Natural killer cell treated with Interleukin-12 subunit alpha and Interleukin-12 subunit beta and Interleukin-15 and Interleukin-18, amount 100 ng/mL, for 72 hours (primary cell): ENCODE measurements around the gene RSAD1. TPM values are rescaled to one million over a fixed set of nuclear protein-coding genes. Genes with fewer than 3 reads are reported as not detected.

Source experiments
- ATAC-seq, 2 donors: fragments of 150-1000 bp; cut with Tn5 transposase in 1 of 2; sonication (Bioruptor Pico), chemical (Tn5 transposase) in 1 of 2; 2 replicates each; pipeline ENCODE4 v1.10.0; 2021
- DNase-seq: peaks from one replicate; pipeline ENCODE4 v3.0.0; 2022; ENCODE audit warnings: low spot score
- H3K27ac Mint-ChIP-seq, 2 donors: 1 replicate in 1 of 2; 2 replicates in 1 of 2; pipeline ENCODE4 v1.8.0; 2022; ENCODE audit warnings: mixed read lengths in 2 of 2, mild to moderate bottlenecking in 1 of 2, moderate library complexity in 1 of 2
- H3K27me3 Mint-ChIP-seq, 2 donors: 1 replicate in 1 of 2; 2 replicates in 1 of 2; pipeline ENCODE4 v1.8.0; 2022; ENCODE audit warnings: mixed read lengths in 2 of 2
- H3K36me3 Mint-ChIP-seq: one replicate; pipeline ENCODE4 v1.8.0; 2022; ENCODE audit warnings: mixed read lengths
- H3K4me1 Mint-ChIP-seq, 2 donors: 1 replicate in 1 of 2; 2 replicates in 1 of 2; pipeline ENCODE4 v1.8.0; 2022; ENCODE audit warnings: low read depth in 2 of 2, mixed read lengths in 2 of 2, mild to moderate bottlenecking in 1 of 2
- H3K4me3 Mint-ChIP-seq: one replicate; pipeline ENCODE4 v1.8.0; 2022; ENCODE audit warnings: mixed read lengths
- H3K9me3 Mint-ChIP-seq: 2 replicates; pipeline ENCODE4 v1.8.0; 2022; ENCODE audit warnings: mixed read lengths
- total RNA-seq, 2 donors: library from RNA; stranded (reverse); gene quantifications; one replicate each; pipeline ENCODE4 v1.2.3, GENCODE V29; 2022

RSAD1 gene
- total RNA-seq, 2 donors from 2014 or later = 34.3 to 54.2 TPM

- Mint-ChIP-seq H3K27me3 (no peaks in the 10 kb centered on the region), H3K4me3 (no peak overlapping the region), H3K4me1 (peaks cover 2 to 7% of the 10 kb centered on the region in 2 donors), H3K9me3 (no peaks in the 10 kb centered on the region), H3K27ac (no peak overlapping the region), H3K36me3 (no peaks in the 10 kb centered on the region)
- ATAC-seq (no peak), DNase-seq (no peak)
Observed at GRCh38 chr17:50447870-50448595, 30.6 kb upstream of the RSAD1 start.

- Mint-ChIP-seq H3K36me3 (no peaks in the 10 kb centered on the region), H3K4me3 (no peak overlapping the region), H3K27ac (no peak overlapping the region), H3K27me3 (no peaks in the 10 kb centered on the region), H3K9me3 (no peaks in the 10 kb centered on the region), H3K4me1 (peaks cover 2 to 7% of the 10 kb centered on the region in 2 donors)
- DNase-seq (no peak), ATAC-seq (no peak)
Observed at GRCh38 chr17:50448643-50449042, 30.0 kb upstream of the RSAD1 start.

GRCh38 chr17:50451943-50452629 lies 26.6 kb upstream of the RSAD1 start:
- Mint-ChIP-seq H3K4me1 (peaks cover 2 to 7% of the 10 kb centered on the region in 2 donors), H3K9me3 (no peaks in the 10 kb centered on the region), H3K27me3 (no peaks in the 10 kb centered on the region), H3K4me3 (no peak overlapping the region), H3K27ac (no peak overlapping the region), H3K36me3 (no peaks in the 10 kb centered on the region)
- ATAC-seq (no peak), DNase-seq (no peak)

GRCh38 chr17:50452630-50453300 lies 25.9 kb upstream of the RSAD1 start:
- Mint-ChIP-seq H3K27ac (no peak overlapping the region), H3K9me3 (no peaks in the 10 kb centered on the region), H3K36me3 (no peaks in the 10 kb centered on the region), H3K4me3 (no peak overlapping the region), H3K4me1 (peaks cover 2 to 7% of the 10 kb centered on the region in 2 donors), H3K27me3 (no peaks in the 10 kb centered on the region)
- ATAC-seq (no peak), DNase-seq (no peak)

- no peak overlapping the region for H3K27ac Mint-ChIP-seq
- no peaks in the 10 kb centered on the region for H3K36me3 Mint-ChIP-seq
- DNase-seq = no peak
Observed at GRCh38 chr17:50453901-50454300, 24.8 kb upstream of the RSAD1 start.

GRCh38 chr17:50457621-50458020 lies 21.0 kb upstream of the RSAD1 start:
- no peak overlapping the region for H3K27ac Mint-ChIP-seq
- no peak overlapping the region for H3K4me3 Mint-ChIP-seq
- H3K9me3 Mint-ChIP-seq = no peaks in the 10 kb centered on the region
- no peaks in the 10 kb centered on the region for H3K4me1 Mint-ChIP-seq
- H3K27me3 Mint-ChIP-seq = no peaks in the 10 kb centered on the region
- ATAC-seq = no peak
- DNase-seq = no peak
- H3K36me3 Mint-ChIP-seq = no peaks in the 10 kb centered on the region

More at GRCh38 chr17:50453901-50454300, 24.8 kb upstream of the RSAD1 start:
- H3K4me1 Mint-ChIP-seq = peaks cover 0 to 2% of the 10 kb centered on the region in 2 donors
- H3K4me3 Mint-ChIP-seq = no peak overlapping the region
- no peaks in the 10 kb centered on the region for H3K9me3 Mint-ChIP-seq
- H3K27me3 Mint-ChIP-seq = no peaks in the 10 kb centered on the region
- no peak for ATAC-seq

- Mint-ChIP-seq H3K4me3 (no peak overlapping the region), H3K9me3 (no peaks in the 10 kb centered on the region), H3K27ac (no peak overlapping the region), H3K36me3 (no peaks in the 10 kb centered on the region), H3K4me1 (no peaks in the 10 kb centered on the region), H3K27me3 (no peaks in the 10 kb centered on the region)
- DNase-seq (no peak), ATAC-seq (no peak)
Observed at GRCh38 chr17:50458270-50458669, 20.4 kb upstream of the RSAD1 start.

- Mint-ChIP-seq H3K36me3 (no peaks in the 10 kb centered on the region), H3K9me3 (no peaks in the 10 kb centered on the region), H3K27me3 (no peaks in the 10 kb centered on the region), H3K4me1 (no peaks in the 10 kb centered on the region), H3K27ac (no peak overlapping the region), H3K4me3 (no peak overlapping the region)
- no peak for ATAC-seq
- DNase-seq = no peak
Observed at GRCh38 chr17:50458701-50459676, 19.7 kb upstream of the RSAD1 start.

- H3K4me1 Mint-ChIP-seq = no peaks in the 10 kb centered on the region
- no peak overlapping the region for H3K4me3 Mint-ChIP-seq
- H3K9me3 Mint-ChIP-seq = no peaks in the 10 kb centered on the region
- ATAC-seq = no peak
- no peak overlapping the region for H3K27ac Mint-ChIP-seq
- H3K27me3 Mint-ChIP-seq = no peaks in the 10 kb centered on the region
- H3K36me3 Mint-ChIP-seq = no peaks in the 10 kb centered on the region
- no peak for DNase-seq
Observed at GRCh38 chr17:50459756-50460155, 18.9 kb upstream of the RSAD1 start.

GRCh38 chr17:50460831-50461526 lies 17.7 kb upstream of the RSAD1 start:
- H3K27me3 Mint-ChIP-seq = no peaks in the 10 kb centered on the region
- H3K27ac Mint-ChIP-seq = no peak overlapping the region
- ATAC-seq (no peak), DNase-seq (no peak)
- no peak overlapping the region for H3K4me3 Mint-ChIP-seq
- no peaks in the 10 kb centered on the region for H3K4me1 Mint-ChIP-seq
- H3K36me3 Mint-ChIP-seq = no peaks in the 10 kb centered on the region
- H3K9me3 Mint-ChIP-seq = no peaks in the 10 kb centered on the region

- Mint-ChIP-seq H3K4me1 (no peaks in the 10 kb centered on the region), H3K27me3 (no peaks in the 10 kb centered on the region), H3K4me3 (no peak overlapping the region), H3K27ac (no peak overlapping the region), H3K36me3 (no peaks in the 10 kb centered on the region), H3K9me3 (no peaks in the 10 kb centered on the region)
- ATAC-seq (peak in 1 of 2 donors; percentile 26), DNase-seq (no peak)
Observed at GRCh38 chr17:50461550-50462132, 17.0 kb upstream of the RSAD1 start.

GRCh38 chr17:50462446-50462845 lies 16.2 kb upstream of the RSAD1 start:
- H3K36me3 Mint-ChIP-seq = no peaks in the 10 kb centered on the region

More at GRCh38 chr17:50462446-50462845, 16.2 kb upstream of the RSAD1 start:
- ATAC-seq (no peak), DNase-seq (no peak)
- Mint-ChIP-seq H3K4me1 (no peaks in the 10 kb centered on the region), H3K27ac (no peak overlapping the region), H3K4me3 (no peak overlapping the region), H3K9me3 (no peaks in the 10 kb centered on the region), H3K27me3 (peaks cover 3 to 5% of the 10 kb centered on the region in 2 donors)
